Thyroid gland (tissue), 4 donors: Measurements from ENCODE around the gene BUD23. TPM values are rescaled to one million over a fixed set of nuclear protein-coding genes. Genes with fewer than 3 reads are reported as not detected.

Experiments
- DNase-seq, 2 donors: peaks; one replicate each; pipeline ENCODE4 v3.0.0-alpha.2; 2019
- H3K27ac ChIP-seq, 3 donors: fragments of 200-600 bp; sonication (generic); 1 replicate in 2 of 3; 2 replicates in 1 of 3; pipeline ENCODE4 v1.5.1; 2016 to 2019; ENCODE audit warnings: mild to moderate bottlenecking in 1 of 3, moderate library complexity in 1 of 3
- H3K27me3 ChIP-seq: fragments of 200-600 bp; sonication (generic); one replicate; pipeline ENCODE4 v1.5.1; 2019
- H3K36me3 ChIP-seq, 2 donors: fragments of 200-600 bp; sonication (generic); one replicate each; pipeline ENCODE4 v1.5.1; 2016 to 2019
- H3K4me1 ChIP-seq, 2 donors: fragments of 200-600 bp; sonication (generic); one replicate each; pipeline ENCODE4 v1.5.1; 2017 to 2019
- H3K4me3 ChIP-seq, 3 donors: fragments of 200-600 bp; sonication (generic); replicated peaks in 1 of 3; 1 replicate in 2 of 3; 2 replicates in 1 of 3; pipeline ENCODE4 v1.5.1; 2016; ENCODE audit warnings: mild to moderate bottlenecking in 1 of 3
- H3K9me3 ChIP-seq: fragments of 200-600 bp; sonication (generic); one replicate; pipeline ENCODE4 v1.5.1; 2017
- CTCF ChIP-seq, 6 experiments: fragments of 200-600 bp in 3 of 6; fragments of 450-650 bp in 3 of 6; sonication (generic) in 3 of 6; IDR thresholded peaks; one replicate each; pipeline ENCODE4 v1.5.1; 2016 to 2019; ENCODE audit warnings: antibody characterized with exemption in 6 of 6, mild to moderate bottlenecking in 2 of 6, inconsistent platforms in 1 of 6, moderate library complexity in 1 of 6
- POLR2A ChIP-seq, 2 donors: fragments of 450-650 bp; IDR thresholded peaks; one replicate each; pipeline ENCODE4 v1.6.1; 2017; ENCODE audit warnings: antibody characterized with exemption in 2 of 2, mild to moderate bottlenecking in 2 of 2, moderate library complexity in 1 of 2
- WGBS, 2 donors: methylation state at CpG; one replicate each; pipeline ENCODE4 v1.1.5; 2017; 5-methylcytosine and 5-hydroxymethylcytosine counted together
- intact Hi-C: fragments of 100-400 bp; cut with DNase I; formaldehyde crosslinking; loops from one replicate; pipeline ENCODE4 v1.15.1; 2023
- total RNA-seq, 4 donors: library from RNA; depleted of rRNA; stranded (reverse); fragments of >200 nt; gene quantifications; one replicate each; pipeline ENCODE4 v1.2.3, GENCODE V29; 2016

Gene BUD23
- total RNA-seq, 4 donors from 2014 or later: 58.3 to 78.0 (median 64.9) TPM

- TF ChIP-seq POLR2A (IDR thresholded peaks at IDR 0.05): no peak
- TF ChIP-seq CTCF (IDR thresholded peaks at IDR 0.05): no peak
- no peaks in the 10 kb centered on the region for H3K9me3 ChIP-seq
- WGBS, 2 donors: 87 to 89% methylated on average over 13 to 14 of the region's 15 CpGs
- H3K27me3 ChIP-seq: no peaks in the 10 kb centered on the region
- no peaks in the 10 kb centered on the region for H3K4me1 ChIP-seq
- no peak overlapping the region for H3K4me3 ChIP-seq
- no peak for DNase-seq
- intact Hi-C loops: no loop called here
- peaks cover 15 to 28% of the 10 kb centered on the region in 2 donors for H3K36me3 ChIP-seq
- H3K27ac ChIP-seq: no peak overlapping the region
Observed at GRCh38 chr7:73699370-73700068, 16.1 kb downstream of the BUD23 start.

DNA sequence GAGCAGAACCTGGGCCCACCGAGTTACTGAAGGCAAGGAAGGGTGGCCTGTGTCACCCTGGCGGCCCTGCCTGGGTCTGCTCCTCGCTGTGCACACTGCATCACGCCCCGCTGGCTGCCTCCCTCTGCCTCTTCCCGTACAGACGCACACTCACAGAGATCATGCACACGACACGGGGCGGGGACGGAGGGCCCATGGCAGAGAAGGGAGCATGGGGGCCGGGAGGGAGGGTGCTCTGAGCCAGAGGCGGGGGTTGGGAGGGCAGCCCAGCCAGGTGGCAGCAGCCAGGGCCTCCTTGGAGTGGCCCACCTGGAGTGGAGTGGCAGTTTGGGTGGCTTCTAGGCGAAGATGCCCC, 16.6 kb downstream of the BUD23 start:
- 76 to 88% methylated on average over 12 to 14 of the region's 14 CpGs for WGBS, 2 donors
- Histone ChIP-seq H3K4me1 (no peaks in the 10 kb centered on the region), H3K9me3 (no peaks in the 10 kb centered on the region), H3K27ac (no peak overlapping the region), H3K27me3 (no peaks in the 10 kb centered on the region), H3K36me3 (peaks cover 11 to 25% of the 10 kb centered on the region in 2 donors), H3K4me3 (no peak overlapping the region)
- intact Hi-C loops: no loop called here
- DNase-seq: no peak
- TF ChIP-seq POLR2A (IDR thresholded peaks at IDR 0.05) (no peak), CTCF (IDR thresholded peaks at IDR 0.05) (no peak)

GRCh38 chr7:73700581-73701134, 17.3 kb downstream of the BUD23 start:
- Histone ChIP-seq H3K27ac (no peak overlapping the region), H3K27me3 (no peaks in the 10 kb centered on the region), H3K4me3 (no peak overlapping the region), H3K4me1 (no peaks in the 10 kb centered on the region), H3K9me3 (no peaks in the 10 kb centered on the region), H3K36me3 (peaks cover 11 to 25% of the 10 kb centered on the region in 2 donors)
- intact Hi-C loops: no loop called here
- TF ChIP-seq POLR2A (IDR thresholded peaks at IDR 0.05) (no peak), CTCF (IDR thresholded peaks at IDR 0.05) (no peak)
- DNase-seq: no peak
- 83 to 93% methylated on average over 6 to 13 of the region's 15 CpGs for WGBS, 2 donors

DNA sequence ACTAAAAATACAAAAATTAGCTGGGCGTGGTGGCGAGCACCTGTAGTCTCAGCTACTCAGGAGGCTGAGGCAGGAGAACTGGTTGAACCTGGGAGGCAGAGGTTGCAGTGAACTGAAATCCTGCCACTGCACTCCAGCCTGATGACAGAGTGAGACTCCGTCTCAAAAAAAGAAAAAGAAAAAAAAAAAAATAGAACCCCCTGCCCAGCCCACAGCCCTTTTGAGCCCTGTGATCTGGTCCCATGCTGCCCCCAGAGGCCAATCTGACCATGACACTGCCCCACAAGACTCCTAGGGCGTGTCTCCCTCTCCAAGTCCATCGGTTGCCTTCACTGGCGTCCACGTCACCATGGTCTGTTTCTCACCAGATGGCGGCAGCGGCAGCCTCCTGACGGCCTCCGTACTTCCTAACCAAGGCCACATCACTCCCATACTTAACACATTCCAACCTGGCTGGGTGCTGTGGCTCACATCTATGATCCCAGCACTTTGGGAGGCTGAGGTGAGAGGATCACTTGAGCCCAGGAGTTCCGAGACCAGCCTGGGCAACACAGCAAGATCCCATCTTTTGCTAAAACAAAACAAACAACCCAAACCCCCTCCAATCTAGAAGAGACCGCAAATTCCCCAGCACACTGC, 18.1 kb downstream of the BUD23 start:
- Histone ChIP-seq H3K27me3 (no peaks in the 10 kb centered on the region), H3K36me3 (peaks cover 11 to 21% of the 10 kb centered on the region in 2 donors), H3K4me1 (no peaks in the 10 kb centered on the region), H3K4me3 (no peak overlapping the region), H3K9me3 (no peaks in the 10 kb centered on the region), H3K27ac (no peak overlapping the region)
- intact Hi-C loops: no loop called here
- WGBS, 2 donors: 80 to 87% methylated on average over 13 of the region's 13 CpGs
- TF ChIP-seq POLR2A (IDR thresholded peaks at IDR 0.05) (no peak), CTCF (IDR thresholded peaks at IDR 0.05) (peak in 5 of 6 experiments; percentile 28 to 56 (median 47))
- peak; percentile 29 to 40 for DNase-seq

GRCh38 chr7:73702226-73702625, 18.8 kb downstream of the BUD23 start:
- TF ChIP-seq POLR2A (IDR thresholded peaks at IDR 0.05) (no peak), CTCF (IDR thresholded peaks at IDR 0.05) (no peak)
- intact Hi-C loops: no loop called here
- WGBS, 2 donors: 89 to 93% methylated on average over 8 of the region's 8 CpGs
- Histone ChIP-seq H3K4me1 (no peaks in the 10 kb centered on the region), H3K27ac (no peak overlapping the region), H3K4me3 (no peak overlapping the region), H3K27me3 (no peaks in the 10 kb centered on the region), H3K36me3 (peaks cover 11 to 14% of the 10 kb centered on the region in 2 donors), H3K9me3 (no peaks in the 10 kb centered on the region)
- no peak for DNase-seq
